ENCODE measurements around the gene CYB5R4. TPM values are rescaled to one million over a fixed set of nuclear protein-coding genes. Genes with fewer than 3 reads are reported as not detected.

Gene CYB5R4
- total and polyA plus RNA-seq, 2 of the 13 experiments (the other 11 are each of a cell fraction or from before 2014, with no cell fraction given), result 5.3 to 26.1 TPM

DNA sequence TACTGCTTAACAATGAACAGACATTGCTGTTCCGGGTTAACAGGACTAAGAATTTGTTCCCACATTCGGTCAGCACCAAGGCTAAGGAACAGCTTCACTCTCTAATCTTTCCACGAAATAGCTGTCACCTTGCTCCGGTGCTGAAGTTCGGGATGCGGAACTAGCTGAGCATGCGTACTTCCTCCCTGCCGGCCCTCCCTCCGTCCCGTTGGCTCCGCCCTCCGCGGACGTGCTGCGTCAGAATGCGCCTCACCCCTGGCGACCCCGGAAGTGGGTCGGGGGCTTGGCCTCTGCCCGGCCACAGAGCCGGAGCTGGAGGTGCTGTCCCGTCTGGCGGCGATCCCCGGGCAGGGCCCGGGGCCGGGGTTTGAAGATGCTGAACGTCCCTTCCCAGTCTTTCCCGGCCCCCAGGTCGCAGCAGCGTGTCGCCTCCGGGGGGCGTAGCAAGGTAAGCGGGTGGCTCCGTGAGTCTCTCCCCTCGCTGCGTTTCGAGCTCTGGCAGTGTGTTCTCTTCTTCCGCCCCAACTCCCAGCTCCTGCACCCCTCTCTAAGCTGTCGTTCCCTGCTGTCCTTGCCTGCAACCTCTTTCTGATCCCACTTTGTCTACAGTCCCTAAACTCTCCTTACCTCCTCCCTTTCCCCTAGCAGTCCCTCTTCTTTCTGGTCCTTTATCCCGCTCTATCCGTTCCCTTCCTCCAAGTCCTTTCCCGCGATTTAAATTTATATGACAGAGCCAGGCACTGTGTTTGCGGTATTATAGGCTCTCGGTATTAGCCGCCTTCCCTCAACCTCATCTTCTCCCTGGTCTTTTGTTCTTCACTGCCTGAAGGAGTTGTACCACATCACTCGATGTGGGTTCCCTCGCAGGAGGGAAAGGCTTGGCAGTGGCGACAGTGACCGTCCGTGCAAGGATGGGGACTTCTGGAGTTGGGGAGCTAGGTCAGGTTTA, at the start of gene CYB5R4 (continued):
- no peak for TF ChIP-seq NPAS2 (CRISPR knock-in tag; IDR thresholded peaks at IDR 0.05; ENCODE audit: borderline replicate concordance)
- peak; percentile 80 for TF ChIP-seq HOXA3 (CRISPR knock-in tag; IDR thresholded peaks at IDR 0.05)
- no peak for TF ChIP-seq BHLHE40 (IDR thresholded peaks at IDR 0.05; ENCODE audit: low read length)
- peak; percentile 74; the same call in 1 of the 2 replicates for TF ChIP-seq ZNF761 (CRISPR knock-in tag; conservative IDR thresholded peaks at IDR 0.05)
- TF ChIP-seq PITX1 (CRISPR knock-in tag; IDR thresholded peaks at IDR 0.05), result peak; percentile 90
- peak; percentile 91 for TF ChIP-seq NFKB2 (CRISPR knock-in tag; IDR thresholded peaks at IDR 0.05; ENCODE audit: borderline replicate concordance)
- no peak for TF ChIP-seq CHD4 (IDR thresholded peaks at IDR 0.05; ENCODE audit: borderline replicate concordance, low read length)
- no peak for TF ChIP-seq ZNF17 (CRISPR knock-in tag; IDR thresholded peaks at IDR 0.05)
- peak; percentile 98 for TF ChIP-seq XBP1 (CRISPR knock-in tag; IDR thresholded peaks at IDR 0.05)
- peak; percentile 54; the same call in 1 of the 2 replicates for TF ChIP-seq ZNF280D (CRISPR knock-in tag; IDR thresholded peaks at IDR 0.05)
- TF ChIP-seq CREB1 (IDR thresholded peaks at IDR 0.05), result peak; percentile 81
- TF ChIP-seq CREB1 (CRISPR knock-in tag; IDR thresholded peaks at IDR 0.05), result peak; percentile 90
- peak; percentile 69 for TF ChIP-seq SIX1 (CRISPR knock-in tag; IDR thresholded peaks at IDR 0.05; ENCODE audit: borderline replicate concordance)
- no peak for TF ChIP-seq RBM22 (optimal IDR thresholded peaks at IDR 0.05; ENCODE audit: low read length)
- peak; percentile 86 for TF ChIP-seq ZFX (CRISPR knock-in tag; IDR thresholded peaks at IDR 0.05; ENCODE audit: low read depth)
- TF ChIP-seq NFKBIZ (CRISPR knock-in tag; IDR thresholded peaks at IDR 0.05), result peak; percentile 94
- TF ChIP-seq SALL2 (CRISPR knock-in tag; IDR thresholded peaks at IDR 0.05), result peak; percentile 89
- peak; percentile 63 for TF ChIP-seq ZBTB7B (CRISPR knock-in tag; IDR thresholded peaks at IDR 0.05)
- TF ChIP-seq PRDM4 (CRISPR knock-in tag; IDR thresholded peaks at IDR 0.05; ENCODE audit: borderline replicate concordance), result peak; percentile 96; the same call in 1 of the 2 replicates
- peak; percentile 81; the same call in 1 of the 2 replicates for TF ChIP-seq ZKSCAN8 (CRISPR knock-in tag; IDR thresholded peaks at IDR 0.05; ENCODE audit: borderline replicate concordance)

Measured in HepG2 (cell line).